ENCODE data around the gene PACC1.
A peak's percentile ranks its signal among the peaks of the same experiment; 100 is the strongest.

DNA sequence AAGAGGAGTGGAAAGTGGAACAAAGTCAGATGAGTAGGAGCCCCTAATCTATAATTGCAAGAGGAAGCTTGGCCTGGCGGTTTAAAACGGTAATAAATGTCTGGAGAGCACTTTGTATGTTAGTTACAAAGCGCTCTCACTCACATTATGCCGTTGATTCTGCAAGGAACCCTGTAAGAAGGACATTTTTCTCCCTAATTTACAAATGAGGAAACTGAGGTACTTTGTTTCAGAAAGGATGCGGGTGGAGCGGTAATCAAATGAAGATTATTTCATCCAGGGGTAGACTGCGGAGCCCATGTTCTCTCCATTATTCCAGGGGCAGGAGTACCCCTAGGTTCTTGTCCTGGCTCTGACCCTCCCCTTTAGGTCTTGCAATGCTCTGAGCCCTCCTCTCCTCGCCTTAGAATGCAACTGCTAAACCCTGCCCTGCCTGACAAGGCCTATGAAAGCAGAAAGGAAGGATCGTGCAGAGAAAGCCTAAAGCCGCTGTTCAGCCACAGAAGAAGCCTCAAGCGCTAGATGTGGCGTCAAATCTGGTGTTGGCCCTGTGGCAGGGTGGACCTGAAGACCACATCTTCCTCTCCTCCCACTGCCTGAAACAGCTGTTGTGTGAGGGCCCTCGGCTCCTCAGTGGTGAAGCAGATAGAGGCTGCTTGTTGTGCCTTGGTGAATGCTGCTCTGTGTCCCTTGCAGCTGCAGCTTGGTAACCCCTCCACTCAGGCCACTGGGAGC lies 588 bp upstream of the PACC1 start:
- TF ChIP-seq, protein P1, sequence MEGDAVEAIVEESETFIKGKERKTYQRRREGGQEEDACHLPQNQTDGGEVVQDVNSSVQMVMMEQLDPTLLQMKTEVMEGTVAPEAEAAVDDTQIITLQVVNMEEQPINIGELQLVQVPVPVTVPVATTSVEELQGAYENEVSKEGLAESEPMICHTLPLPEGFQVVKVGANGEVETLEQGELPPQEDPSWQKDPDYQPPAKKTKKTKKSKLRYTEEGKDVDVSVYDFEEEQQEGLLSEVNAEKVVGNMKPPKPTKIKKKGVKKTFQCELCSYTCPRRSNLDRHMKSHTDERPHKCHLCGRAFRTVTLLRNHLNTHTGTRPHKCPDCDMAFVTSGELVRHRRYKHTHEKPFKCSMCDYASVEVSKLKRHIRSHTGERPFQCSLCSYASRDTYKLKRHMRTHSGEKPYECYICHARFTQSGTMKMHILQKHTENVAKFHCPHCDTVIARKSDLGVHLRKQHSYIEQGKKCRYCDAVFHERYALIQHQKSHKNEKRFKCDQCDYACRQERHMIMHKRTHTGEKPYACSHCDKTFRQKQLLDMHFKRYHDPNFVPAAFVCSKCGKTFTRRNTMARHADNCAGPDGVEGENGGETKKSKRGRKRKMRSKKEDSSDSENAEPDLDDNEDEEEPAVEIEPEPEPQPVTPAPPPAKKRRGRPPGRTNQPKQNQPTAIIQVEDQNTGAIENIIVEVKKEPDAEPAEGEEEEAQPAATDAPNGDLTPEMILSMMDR (IDR thresholded peaks at IDR 0.05), result peak in 2 of 6 experiments; percentile 4 to 6
- no peak for TF ChIP-seq POLR2A (IDR thresholded peaks at IDR 0.05)
- no peak for TF ChIP-seq EP300 (IDR thresholded peaks at IDR 0.05)

Measured in upper lobe of left lung (tissue), 4 donors.